Gastrocnemius medialis (tissue), 4 donors: ENCODE results near the gene RSBN1.

Experiments
- POLR2A ChIP-seq, 2 donors: fragments of 450-650 bp; IDR thresholded peaks; one replicate each; pipeline ENCODE4 v1.6.1; 2017; ENCODE audit warnings: antibody characterized with exemption in 2 of 2, mild to moderate bottlenecking in 2 of 2, moderate library complexity in 2 of 2
- TF ChIP-seq, protein P1 (sequence below), 5 experiments: fragments of 450-650 bp in 3 of 5; fragments of 200-600 bp in 2 of 5; sonication (generic) in 2 of 5; IDR thresholded peaks in 4 of 5; conservative IDR thresholded peaks in 1 of 5; 1 replicate in 4 of 5; 2 replicates in 1 of 5; pipeline ENCODE4 v1.5.1; 2016 to 2019; ENCODE audit warnings: antibody characterized with exemption in 5 of 5, mild to moderate bottlenecking in 3 of 5, moderate library complexity in 3 of 5

DNA sequence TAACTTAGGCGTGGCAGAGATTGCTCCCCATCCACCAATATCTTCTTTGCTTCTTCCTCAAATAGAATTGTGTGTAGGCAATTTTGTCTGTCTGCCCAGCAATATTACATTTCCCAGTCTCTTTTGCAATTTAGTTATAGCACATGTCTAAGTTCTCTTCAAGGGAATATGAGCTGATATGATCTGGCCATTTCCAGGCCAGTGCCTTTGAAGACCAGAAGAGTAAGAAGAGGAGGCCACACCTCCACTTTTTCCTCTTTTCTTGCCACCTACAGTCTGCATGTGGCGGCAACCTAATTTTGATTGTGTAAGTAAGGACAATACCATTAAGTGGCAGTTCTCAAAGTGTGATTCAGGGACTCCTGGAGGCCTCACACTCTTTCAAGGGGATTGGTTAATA lies 6.3 kb upstream of the RSBN1 start:
- TF ChIP-seq, protein P1, sequence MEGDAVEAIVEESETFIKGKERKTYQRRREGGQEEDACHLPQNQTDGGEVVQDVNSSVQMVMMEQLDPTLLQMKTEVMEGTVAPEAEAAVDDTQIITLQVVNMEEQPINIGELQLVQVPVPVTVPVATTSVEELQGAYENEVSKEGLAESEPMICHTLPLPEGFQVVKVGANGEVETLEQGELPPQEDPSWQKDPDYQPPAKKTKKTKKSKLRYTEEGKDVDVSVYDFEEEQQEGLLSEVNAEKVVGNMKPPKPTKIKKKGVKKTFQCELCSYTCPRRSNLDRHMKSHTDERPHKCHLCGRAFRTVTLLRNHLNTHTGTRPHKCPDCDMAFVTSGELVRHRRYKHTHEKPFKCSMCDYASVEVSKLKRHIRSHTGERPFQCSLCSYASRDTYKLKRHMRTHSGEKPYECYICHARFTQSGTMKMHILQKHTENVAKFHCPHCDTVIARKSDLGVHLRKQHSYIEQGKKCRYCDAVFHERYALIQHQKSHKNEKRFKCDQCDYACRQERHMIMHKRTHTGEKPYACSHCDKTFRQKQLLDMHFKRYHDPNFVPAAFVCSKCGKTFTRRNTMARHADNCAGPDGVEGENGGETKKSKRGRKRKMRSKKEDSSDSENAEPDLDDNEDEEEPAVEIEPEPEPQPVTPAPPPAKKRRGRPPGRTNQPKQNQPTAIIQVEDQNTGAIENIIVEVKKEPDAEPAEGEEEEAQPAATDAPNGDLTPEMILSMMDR (IDR thresholded peaks at IDR 0.05 in 4 of 5, conservative IDR thresholded peaks at IDR 0.05 in 1 of 5): no peak
- no peak for TF ChIP-seq POLR2A (IDR thresholded peaks at IDR 0.05)
